GM06990 (cell line): ENCODE results near the gene RIPOR3.
"Not testable (repeated sequence)": the region's sequence is repeated elsewhere in the genome, so short reads cannot be mapped to it uniquely, and the experiment has no call there.

Experiments
- DNase-seq: peaks from one replicate; pipeline ENCODE4 v3.0.0-alpha.2; 2011; ENCODE audit not compliant: insufficient read length; ENCODE audit errors: extremely low read depth
- H3K27me3 ChIP-seq: replicated peaks from 2 replicates; pipeline ENCODE4 v1.6.0; 2011; ENCODE audit warnings: low read length; ENCODE audit not compliant: control insufficient read depth, insufficient read depth
- H3K36me3 ChIP-seq: 2 replicates; pipeline ENCODE4 v1.5.1; 2011; ENCODE audit warnings: low read length; ENCODE audit not compliant: control insufficient read depth, insufficient read depth
- H3K4me3 ChIP-seq: replicated peaks from 2 replicates; pipeline ENCODE4 v1.5.1; 2011; ENCODE audit warnings: low read depth, mild to moderate bottlenecking, control low read depth, low read length
- CTCF ChIP-seq: IDR thresholded peaks from 2 replicates; pipeline ENCODE4 v1.5.1; 2011; ENCODE audit warnings: low read length, control low read depth, mild to moderate bottlenecking, inconsistent platforms; ENCODE audit not compliant: insufficient read depth, poor library complexity, severe bottlenecking

Gene RIPOR3

GRCh38 chr20:50679753-50680104 lies 11.6 kb downstream of the RIPOR3 start:
- no peak for TF ChIP-seq CTCF
- DNase-seq = no peak
- H3K27me3 ChIP-seq = no peaks in the 10 kb centered on the region; the same call in 1 of the 2 replicates
- H3K4me3 ChIP-seq = no peak overlapping the region
- no peaks in the 10 kb centered on the region for H3K36me3 ChIP-seq

DNA sequence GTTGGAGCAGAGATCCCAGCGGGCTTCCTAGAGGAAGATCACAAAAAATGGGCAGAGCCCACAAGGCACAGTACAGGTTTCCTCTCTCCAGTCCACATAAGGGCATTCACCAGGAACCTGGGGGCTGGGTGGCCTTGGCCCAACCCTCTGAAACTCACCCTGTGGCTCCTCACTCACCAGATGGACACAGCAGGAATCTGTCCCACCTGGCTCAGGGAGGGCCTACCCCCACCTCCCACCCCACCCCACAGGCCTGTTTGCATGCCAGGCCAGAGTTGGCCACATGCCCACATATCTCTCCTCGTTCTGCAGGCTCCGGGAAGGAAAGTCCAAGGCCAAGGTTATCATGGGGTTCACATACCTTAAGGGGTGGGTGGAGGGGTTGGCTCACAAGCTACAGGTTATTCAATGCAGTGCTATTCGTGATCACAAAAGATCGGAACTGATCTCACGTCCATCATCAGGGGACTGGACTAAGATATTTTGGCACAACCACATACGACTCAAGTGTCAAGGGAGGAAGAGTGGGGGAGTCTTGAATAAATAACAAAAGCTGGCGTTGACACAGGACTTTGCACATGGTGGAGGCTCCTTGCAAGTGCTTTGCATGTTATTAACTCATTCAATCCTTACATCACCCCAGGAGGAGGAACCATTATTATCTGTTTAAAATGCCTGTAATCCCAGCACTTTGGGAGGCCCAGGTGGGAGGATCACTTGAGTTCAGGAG lies 13.0 kb downstream of the RIPOR3 start:
- TF ChIP-seq CTCF = no peak
- no peak for DNase-seq
- no peaks in the 10 kb centered on the region for H3K36me3 ChIP-seq

DNA sequence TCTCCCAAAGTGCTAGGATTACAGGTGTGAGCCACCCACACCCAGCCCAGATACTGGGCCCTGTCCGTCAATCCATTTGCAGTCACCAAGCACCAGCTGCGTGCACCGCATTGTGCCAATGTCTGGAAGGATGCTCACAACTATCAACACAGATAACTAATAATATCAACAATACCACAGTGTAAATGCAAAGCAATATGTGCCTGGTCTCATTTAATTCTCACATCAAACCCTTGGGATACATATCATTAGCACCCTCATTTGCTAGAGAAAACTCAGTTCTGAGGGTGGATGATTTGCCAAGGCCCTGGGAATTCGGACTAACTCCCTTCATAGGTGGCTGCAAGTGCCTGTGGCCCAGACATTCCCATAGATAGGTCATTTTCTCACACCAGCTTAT lies 14.5 kb downstream of the RIPOR3 start:
- Histone ChIP-seq H3K4me3 (no peak overlapping the region), H3K36me3 (no peaks in the 10 kb centered on the region), H3K27me3 (no peaks in the 10 kb centered on the region; the same call in 1 of the 2 replicates)
- no peak for TF ChIP-seq CTCF
- DNase-seq = no peak

More for the DNA sequence above, 13.0 kb downstream of the RIPOR3 start:
- H3K27me3 ChIP-seq = no peaks in the 10 kb centered on the region; the same call in 1 of the 2 replicates
- H3K4me3 ChIP-seq = no peak overlapping the region

- DNase-seq, H3K27me3 ChIP-seq, H3K36me3 ChIP-seq, H3K4me3 ChIP-seq: not testable (repeated sequence)
These were observed 15.0 kb downstream of the RIPOR3 start for GRCh38 chr20:50676377-50676731.

DNA sequence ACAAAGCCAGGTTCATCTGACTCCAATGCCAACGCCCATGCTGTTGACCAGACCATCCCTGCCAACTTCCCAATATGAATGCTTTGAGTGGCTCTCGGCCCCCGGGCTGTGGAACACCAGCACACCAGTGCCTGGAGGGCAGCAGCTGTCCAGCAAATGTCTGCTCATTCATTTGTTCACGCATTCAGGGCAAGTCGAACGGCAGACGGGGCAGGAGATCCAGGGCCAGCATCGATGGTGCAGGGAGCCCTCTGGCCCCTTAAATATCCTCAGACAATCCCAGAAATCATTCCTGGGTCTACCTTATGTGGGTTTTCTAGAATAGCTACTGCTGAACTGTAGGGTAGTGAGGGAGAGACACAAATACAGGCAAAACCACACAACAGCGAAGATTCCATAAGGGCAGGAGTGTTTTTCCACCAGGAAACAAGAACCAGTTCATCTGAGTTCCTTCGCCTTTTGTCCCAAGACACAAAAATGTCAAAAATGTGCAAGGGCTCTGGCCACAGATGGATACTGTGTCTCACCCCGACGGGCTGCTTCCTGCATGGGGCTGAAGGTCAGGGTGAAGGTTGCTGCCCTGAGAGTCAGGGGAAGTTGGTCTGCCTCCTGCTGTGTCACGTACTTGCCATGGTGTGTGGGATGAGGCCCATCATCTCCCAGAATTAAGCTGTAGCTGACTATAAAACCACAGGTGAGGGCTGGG lies 15.5 kb downstream of the RIPOR3 start:
- H3K36me3 ChIP-seq = no peaks in the 10 kb centered on the region
- H3K27me3 ChIP-seq = no peaks in the 10 kb centered on the region; the same call in 1 of the 2 replicates
- no peak for DNase-seq
- TF ChIP-seq CTCF = no peak
- H3K4me3 ChIP-seq = no peak overlapping the region

- no peak for TF ChIP-seq CTCF
These were observed 17.1 kb downstream of the RIPOR3 start for GRCh38 chr20:50674138-50674825.

More at GRCh38 chr20:50674138-50674825, 17.1 kb downstream of the RIPOR3 start:
- Histone ChIP-seq H3K27me3 (no peaks in the 10 kb centered on the region; the same call in 1 of the 2 replicates), H3K36me3 (no peaks in the 10 kb centered on the region), H3K4me3 (no peak overlapping the region)
- DNase-seq = no peak
